Dedifferentiated amniotic fluid mesenchymal stem cell (primary cell): Measurements from ENCODE around the gene DEPDC1B.
A peak's percentile ranks its signal among the peaks of the same experiment; 100 is the strongest.
"Not testable (repeated sequence)": the region's sequence is repeated elsewhere in the genome, so short reads cannot be mapped to it uniquely, and the experiment has no call there.

Experiments
- DNase-seq: peaks from one replicate; pipeline ENCODE4 v3.0.0-alpha.2; 2016; ENCODE audit errors: extremely low spot score

Gene DEPDC1B, protein sequence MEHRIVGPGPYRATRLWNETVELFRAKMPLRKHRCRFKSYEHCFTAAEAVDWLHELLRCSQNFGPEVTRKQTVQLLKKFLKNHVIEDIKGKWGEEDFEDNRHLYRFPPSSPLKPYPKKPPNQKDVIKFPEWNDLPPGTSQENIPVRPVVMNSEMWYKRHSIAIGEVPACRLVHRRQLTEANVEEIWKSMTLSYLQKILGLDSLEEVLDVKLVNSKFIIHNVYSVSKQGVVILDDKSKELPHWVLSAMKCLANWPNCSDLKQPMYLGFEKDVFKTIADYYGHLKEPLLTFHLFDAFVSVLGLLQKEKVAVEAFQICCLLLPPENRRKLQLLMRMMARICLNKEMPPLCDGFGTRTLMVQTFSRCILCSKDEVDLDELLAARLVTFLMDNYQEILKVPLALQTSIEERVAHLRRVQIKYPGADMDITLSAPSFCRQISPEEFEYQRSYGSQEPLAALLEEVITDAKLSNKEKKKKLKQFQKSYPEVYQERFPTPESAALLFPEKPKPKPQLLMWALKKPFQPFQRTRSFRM

DNA sequence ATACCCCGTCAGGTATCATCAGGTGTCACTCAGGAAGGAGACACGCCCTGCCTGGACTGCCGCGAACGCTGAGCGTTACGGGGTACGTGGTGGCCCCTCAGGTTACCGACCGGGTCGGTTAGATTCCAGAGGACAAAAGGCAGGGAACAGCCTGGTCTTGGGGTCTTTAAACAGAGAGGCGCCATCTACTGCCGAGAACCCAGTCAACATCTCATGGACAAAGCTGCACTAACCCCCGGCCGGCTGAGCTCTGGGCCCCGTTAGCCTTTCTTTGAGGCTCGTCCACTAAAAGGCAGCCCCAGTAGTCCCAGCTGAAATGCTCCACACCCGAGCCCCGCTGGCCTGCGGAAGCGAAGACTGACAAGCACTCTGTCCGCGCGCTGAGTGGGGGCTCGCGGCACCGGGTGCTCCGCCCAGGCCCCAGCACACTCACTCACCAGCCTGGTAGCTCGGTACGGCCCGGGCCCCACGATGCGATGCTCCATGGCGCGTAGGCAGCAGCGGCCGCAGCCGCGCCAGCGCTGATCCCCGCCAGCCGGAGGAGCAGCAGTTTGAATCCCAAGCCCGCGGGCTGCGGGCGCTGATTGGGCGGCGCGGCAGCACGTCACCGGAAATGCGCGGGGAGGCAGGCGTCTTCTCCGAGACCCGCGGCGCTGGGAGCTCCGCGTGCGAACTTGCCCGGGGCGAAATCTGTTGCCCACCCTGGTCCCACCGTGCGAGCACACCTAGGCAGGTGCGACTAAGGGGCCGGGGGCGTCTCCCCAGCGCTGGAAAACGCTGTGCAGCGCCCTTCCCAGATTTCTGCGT is at the start of gene DEPDC1B:
Gene DEPDC1B, minus strand, starts transcription at position 558 of the 807 bp plus-strand sequence. Its CDS starts 73 bp downstream, at position 485.
- DNase-seq: peak; percentile 78

DNA sequence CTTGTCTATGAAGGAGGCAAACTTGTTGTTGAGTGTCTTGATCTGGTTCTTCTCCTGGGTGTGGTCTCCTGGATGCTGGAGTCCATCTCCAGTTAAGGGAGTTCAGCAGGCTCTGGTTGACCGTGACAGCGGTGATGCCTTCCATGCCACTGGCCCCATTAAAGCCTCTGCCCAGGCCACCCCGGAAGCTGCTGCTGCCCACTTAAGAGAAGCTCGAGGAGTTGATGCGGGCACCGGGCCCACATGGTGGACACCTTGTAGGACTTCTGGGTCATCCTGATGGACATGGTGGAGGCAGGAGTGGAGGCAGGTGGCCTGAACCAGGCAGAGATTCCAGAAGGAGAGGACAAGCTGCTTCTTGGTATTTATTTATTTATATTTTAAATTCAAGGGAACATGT is 44.7 kb upstream of the DEPDC1B start:
- DNase-seq: no peak

DNA sequence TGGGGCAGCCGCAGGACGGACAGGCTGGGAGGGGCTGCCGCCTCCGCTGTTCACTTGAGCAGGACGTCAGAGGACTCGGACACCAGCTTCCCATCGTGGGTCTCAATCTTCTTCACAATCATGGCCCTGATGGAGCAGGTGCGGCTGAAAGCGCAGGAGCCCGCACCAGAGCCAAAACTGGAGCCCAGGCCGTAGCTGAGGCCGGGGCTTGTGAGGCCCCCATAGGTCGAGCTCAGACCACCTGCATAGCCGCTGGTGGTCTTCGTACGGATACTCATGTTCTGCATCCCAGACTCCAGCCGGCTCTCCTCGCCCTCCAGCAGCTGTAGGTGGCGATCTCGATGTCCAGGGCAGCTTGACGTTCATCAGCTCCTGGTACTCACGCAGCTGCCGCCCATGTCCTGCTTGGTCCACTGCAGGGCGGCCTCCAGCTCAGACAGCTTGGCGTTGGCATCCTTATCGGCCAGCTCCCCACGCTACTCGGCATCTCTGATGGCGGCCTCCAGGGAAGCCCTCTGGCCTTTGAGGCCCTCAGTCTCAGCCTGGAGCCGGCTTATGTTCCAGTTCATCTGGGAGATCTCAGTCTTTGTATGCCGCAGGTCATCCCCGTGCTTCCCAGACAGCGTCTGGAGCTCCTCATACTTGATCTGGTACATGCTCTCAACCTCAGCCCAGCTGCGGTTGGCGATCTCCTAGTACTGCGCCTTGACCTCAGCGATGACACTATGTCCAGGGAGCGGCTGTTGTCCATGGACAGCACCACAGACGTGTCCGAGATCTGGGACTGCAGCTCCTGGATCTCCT is 43.7 kb upstream of the DEPDC1B start:
- DNase-seq: no peak

DNA sequence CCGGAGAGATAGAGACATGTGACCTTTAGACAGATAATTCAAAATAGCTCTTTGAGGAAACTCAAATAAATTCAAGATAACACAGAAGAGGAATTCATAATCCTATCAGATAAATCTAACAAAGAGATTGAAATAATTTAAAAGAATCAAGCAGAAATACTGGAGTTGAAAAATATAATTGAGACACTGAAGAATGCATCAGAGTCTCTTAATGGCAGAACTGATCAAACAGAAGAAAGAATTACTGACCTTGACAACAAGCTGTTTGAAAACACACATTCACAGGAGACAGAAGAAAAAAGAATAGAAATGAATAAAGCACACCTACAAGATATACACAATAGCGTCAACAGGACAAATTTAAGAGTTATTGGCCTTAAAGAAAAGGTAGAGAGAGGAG is 40.4 kb upstream of the DEPDC1B start:
- no peak for DNase-seq

DNA sequence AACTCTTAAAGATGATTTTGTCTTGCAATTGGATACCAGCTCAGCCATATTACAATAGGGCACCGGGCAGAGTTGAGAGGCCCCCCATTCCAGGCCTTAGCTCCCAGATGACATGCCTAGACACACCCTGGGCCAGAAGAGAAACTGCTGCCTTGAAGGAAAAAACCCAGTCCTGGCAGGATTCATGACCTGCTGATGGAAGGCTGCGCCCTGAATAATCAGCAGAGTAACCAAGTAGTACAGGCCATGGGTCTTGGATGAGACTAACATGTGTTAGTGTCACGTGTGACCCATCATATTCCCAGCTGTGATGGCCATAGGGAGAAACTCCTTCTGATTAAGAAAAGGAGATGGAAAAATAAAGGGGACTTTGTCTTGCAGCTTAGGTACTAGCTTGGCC is 39.0 kb upstream of the DEPDC1B start:
- DNase-seq: no peak

DNA sequence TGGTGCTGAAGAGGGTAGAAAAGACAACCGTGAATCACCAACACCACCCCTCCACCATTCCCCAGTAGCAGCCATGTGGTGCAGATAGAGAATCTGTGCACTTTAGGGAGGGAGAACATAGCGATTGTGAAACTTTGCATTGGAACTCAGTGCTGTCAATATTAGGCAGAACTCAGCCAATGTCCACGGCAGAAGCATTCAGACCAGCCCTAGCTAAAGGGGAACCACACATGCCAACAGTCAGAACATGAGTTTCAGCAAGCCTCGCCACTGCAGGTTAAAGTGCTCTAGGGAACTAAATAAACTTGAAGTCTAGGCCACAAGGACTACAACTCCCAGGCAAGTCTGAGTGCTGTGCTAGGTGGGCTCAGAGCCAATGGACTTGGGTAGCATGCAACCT is 38.5 kb upstream of the DEPDC1B start:
- no peak for DNase-seq

DNA sequence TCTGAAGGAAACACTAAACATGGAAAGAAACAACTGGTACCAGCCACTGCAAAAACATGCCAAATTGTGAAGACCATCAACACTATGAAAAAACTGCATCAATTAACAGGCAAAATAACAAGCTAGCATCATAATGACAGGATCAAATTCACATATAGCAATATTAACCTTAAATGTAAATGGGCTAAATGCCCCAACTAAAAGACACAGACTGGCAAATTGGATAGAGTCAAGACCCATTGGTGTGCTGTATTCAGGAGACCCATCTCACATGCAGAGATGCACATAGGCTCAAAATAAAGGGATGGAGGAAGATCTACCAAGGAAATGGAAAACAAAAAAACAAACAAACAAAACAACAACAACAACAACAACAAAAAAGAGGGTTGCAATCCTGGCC is 30.9 kb upstream of the DEPDC1B start:
- not testable (repeated sequence) for DNase-seq

DNA sequence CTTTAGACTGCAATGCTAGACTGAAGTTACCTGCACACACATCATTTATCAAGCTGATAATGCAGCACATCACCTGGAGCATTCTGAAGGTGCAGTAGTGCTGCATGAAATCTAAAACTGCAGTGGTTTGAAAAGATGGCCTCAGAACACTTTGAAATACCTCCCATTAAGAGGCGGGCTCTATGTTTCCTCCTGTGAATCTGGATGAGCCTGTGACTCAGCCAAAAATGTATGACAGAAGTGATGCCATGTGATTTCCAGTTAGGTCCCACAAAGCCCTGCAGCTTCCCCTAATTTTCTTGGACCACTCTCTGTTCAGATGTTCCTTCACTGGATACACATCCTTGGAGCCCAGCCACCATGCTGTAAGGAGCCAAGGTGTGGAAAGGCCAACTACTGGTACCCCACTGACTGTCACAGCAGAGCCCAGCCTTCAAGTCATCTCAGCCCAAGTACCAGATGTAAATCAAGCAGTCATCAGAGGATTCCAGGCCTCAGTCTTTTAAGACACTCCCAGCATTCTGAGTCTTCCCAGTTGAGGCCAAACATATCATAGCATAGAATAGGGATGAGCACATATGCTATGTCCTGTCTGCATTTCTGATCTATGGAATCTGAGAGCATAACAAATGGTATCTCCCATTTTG is 27.2 kb upstream of the DEPDC1B start:
- DNase-seq: no peak

DNA sequence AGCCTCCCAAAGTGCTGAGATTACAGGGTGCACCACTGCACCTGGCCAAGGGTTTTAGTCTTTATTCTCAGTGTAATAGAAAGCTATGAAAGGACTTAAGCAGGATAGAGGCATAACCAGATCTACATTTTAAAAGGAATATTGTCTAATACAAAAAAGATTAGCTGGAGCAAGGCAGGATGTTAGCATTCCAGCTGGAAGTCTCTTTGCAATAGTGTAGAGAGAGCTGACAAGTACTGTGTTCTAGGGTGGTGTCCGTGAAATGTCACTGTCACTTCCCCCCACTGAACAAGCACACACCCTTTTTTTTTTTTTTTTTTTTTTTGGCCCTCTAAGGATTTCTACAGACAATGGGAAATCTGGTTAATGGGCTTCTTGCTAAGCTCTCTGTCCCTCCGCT is 24.2 kb upstream of the DEPDC1B start:
- no peak for DNase-seq

DNA sequence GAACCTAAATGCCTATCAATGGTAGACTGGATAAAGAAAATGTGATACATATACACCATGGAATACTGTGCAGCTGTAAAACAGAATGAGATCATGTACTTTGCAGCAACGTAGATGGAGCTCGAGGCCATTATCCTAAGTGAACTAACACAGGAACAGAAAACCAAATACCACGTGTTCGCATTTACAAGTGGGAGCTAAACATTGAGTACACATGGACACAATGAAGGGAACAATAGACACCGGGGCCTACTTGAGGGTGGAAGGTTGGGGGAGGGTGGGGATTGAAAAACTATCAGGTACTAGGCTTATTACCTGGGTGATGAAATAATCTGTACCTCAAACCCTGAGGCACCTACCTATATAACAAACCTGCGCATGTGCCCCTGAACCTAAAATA is 22.4 kb upstream of the DEPDC1B start:
- no peak for DNase-seq

DNA sequence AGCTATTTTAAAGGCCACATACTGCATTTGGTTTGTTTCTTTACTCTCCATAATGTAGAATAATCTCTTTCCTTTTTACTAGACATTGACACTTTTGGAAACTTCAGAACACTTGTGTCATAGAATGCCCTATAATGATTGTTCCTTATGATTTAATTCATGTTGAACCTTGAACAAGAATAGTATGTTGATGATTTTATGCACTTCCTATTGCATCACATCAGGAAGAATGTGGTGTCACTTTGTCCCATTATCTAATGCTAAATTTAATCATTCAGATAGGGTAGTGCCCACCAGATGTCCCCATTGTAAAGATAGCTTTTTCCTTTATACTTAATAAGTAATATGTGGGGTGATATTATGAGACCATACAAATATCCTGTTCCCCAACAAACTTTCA is 19.4 kb upstream of the DEPDC1B start:
- DNase-seq: no peak

DNA sequence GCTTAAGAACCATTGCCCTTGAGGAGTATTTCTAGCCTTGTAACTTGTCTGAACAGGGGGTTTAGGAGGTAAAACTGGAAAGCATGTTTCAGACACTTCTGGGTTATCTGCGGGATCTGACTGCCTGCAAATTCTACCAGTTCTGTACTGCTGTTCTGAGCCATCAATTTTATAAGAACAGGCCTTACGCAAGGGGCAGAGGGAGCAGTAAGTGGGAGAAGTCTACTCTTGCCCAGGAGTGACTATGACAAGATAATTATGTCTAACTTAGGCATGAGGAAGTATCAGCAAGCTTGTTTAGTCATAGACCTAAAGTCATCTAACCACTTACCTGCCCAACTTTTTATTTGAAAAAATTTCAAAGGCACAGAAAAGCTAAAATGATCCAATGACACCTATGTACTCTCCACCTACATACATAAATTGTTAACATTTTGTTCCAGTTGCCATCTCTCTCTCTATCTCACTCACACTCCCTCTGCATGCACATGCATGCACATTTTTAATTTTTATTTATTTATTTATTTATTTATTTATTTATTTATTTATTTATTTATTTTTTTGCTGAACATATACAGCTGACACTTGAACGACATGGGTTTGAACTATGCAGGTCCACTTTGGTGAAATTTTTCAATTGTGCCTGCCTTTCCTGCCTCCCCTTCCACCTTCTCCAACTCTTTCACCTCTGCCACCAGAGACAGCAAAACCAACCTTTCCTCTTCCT is 18.4 kb upstream of the DEPDC1B start:
- no peak for DNase-seq

DNA sequence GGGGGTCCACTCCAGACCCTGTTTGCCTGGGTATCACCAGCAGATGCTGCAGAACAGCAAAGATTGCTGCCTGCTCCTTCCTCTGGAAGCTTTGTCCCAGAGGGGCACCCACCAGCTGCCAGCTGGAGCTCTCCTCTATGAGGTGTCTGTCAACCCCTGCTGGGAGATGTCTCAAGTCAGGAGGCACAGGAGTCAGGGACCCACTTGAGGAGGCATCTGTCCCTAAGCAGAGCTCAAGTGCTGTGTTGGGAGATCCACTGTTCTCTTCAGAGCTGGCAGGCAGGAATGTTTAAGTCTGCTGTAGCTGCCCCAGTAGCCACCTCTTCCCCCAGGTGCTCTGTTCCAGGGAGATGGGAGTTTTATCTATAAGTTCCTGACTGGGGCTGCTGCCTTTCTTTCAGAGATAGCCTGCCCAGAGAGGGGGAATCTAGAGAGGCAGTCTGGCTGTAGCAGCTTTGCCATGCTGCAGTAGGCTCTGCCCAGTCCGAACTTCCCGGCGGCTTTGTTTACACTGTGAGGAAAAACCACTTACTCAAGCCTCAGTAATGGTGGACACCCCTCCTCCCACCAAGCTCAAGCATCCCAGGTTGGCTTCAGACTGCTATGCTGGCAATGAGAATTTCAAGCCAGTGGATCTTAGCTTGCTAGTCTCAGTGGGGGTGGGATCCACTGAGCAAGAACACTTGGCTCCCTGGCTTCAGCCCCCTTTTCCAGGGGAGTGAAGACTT is 15.4 kb upstream of the DEPDC1B start:
- not testable (repeated sequence) for DNase-seq

DNA sequence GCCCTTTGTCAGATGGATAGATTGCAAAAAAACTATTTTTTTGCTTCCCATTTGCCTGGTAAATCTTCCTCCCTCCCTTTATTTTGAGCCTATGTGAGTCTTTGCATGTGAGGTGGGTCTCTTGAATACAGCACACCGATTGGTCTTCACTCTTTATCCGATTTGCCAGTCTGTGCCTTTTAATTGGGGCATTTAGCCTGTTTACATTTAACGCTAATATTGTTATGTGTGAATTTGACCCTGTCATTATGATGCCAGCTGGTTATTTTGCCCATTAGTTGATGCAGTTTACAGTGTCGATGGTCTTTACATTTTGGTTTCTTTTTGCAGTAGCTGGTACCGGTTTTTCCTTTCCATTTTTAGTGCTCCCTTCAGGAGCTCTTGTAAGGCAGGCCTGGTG is 13.0 kb upstream of the DEPDC1B start:
- DNase-seq: no peak

DNA sequence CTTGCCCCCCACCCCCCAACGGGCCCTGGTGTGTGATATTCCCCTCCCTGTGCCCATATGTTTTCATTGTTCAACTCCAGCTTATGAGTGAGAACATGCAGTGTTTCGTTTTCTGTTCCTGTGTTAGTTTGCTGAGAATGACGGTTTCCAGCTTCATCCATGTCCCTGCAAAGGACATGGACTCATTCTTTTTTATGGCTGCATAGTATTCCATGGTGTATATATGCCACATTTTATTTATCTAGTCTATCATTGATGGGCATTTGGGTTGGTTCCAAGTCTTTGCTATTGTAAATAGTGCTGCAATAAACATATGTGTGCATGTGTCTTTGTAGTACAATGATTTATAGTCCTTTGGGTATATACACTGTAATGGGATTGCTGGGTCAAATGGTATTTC is 11.9 kb upstream of the DEPDC1B start:
- DNase-seq: not testable (repeated sequence)

DNA sequence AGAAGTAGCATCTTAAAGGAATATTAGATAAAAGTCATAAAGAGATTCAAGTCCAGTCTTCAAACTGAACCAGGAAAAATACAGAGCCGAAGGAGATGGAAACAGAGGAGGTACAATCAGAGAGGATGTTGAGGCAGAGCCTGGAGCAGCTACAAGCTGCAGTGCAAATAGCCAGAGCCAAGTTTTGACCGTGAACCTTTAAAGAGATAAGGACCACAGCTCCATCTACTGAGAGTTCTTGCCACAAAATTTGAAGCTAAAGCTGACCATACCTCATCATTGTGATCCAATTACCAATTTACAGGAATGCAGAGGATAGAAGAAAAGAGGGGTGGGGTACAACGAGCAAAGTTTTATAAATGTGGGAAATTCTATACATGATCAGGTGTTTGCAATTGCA is 10.4 kb upstream of the DEPDC1B start:
- no peak for DNase-seq

DNA sequence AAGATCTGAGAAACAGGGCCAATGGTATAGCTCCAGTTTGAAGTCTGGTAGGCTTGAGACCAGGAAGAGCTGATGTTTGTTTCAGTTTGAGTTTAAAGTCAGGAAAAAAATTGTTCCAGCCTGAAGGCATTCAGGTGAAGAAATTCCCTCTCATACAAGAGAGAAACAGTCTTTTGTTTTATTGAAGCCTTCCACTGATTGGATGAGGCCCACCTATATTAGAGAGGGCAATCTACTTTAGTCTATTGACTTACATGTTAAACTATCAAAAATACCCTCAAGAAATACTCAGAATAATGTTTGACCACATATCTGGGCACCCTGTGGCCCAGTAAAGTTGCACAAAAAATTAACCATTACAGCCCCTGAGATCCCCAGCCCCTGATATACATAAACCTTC is 5.2 kb upstream of the DEPDC1B start:
- no peak for DNase-seq

DNA sequence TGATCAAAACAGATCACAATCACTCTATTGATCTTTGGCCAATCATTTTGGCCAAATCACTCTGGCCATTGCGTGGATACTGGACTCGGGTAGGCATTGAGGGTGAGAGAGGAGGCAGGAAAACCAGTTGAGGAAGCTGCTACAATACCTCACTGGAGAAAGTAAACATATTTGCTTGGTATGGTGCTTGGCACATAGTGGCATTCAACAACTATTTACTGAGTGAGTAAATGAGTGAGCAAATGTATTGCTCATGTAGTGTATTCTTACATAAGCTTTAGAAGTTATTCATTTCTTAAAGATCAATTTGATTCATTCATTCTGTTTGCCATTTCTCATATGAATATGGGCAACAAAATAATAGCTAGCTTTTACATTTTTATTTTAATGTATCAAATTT is 4.0 kb upstream of the DEPDC1B start:
- DNase-seq: no peak

DNA sequence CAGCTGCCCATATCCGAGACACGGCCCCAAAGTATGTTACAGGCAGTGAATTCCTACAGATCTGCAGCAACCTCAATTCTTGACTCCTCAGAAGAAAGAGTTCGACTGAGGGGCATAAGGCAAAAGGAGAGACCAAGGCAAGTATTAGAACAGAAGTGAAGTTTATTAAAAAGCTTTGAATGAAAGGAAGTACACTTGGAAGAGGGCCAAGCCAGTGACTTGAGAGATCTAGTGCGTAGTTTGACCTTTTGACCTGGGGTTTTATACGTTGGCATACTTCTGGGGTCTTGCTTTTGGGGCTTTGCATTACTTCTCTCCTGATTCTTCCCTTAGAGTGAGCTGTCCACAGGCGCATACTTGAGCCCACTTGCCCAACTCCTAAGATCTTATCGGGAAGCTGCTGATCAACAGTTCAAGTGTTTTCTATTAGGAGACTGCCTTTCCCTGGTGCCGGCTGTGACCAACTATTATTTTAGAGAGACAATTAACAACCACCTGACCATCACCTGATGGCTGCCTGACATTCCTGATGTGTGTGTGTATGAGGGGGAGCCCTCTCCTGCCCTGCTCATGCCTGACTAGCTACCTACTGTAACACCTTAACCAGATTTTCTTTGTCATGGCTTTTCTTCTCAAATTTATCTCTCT is 1.5 kb upstream of the DEPDC1B start:
- no peak for DNase-seq

DNA sequence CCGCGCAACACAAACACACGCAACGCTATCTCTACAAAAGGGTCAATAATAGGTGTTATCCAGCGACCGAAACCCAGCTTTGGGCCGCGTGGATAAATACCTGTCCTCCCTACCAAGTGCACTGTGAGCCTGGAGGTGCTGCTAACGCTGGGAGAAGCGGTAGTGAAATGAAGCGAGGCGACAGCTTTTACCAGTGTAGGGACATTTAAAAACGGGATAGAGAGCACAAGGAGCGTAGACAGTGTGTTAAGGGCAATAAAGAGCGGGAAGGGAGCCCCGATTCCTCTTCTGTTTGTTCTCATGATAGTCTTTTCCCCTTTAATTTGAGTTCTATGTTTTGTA is 421 bp upstream of the DEPDC1B start:
- DNase-seq: no peak
